IMR-90 (cell line): Measurements from ENCODE around the gene GRID1.

ENCODE experiments used
- BHLHE40 ChIP-seq: fragments of 150-350 bp; IDR thresholded peaks from 2 replicates; pipeline ENCODE4 v1.6.1; 2016; ENCODE audit warnings: mild to moderate bottlenecking, low read depth, low read length
- CEBPB ChIP-seq: IDR thresholded peaks from 2 replicates; pipeline ENCODE4 v1.6.1; 2012; ENCODE audit warnings: low read depth, low read length, improper control_type of control experiment
- CTCF ChIP-seq: conservative IDR thresholded peaks from 2 replicates; pipeline ENCODE4 v1.5.1; 2012; ENCODE audit warnings: mild to moderate bottlenecking, low read depth, low read length, improper control_type of control experiment
- ELK1 ChIP-seq: fragments of 150-350 bp; IDR thresholded peaks from 2 replicates; pipeline ENCODE4 v1.6.1; 2016; ENCODE audit warnings: low read depth, mild to moderate bottlenecking, low read length, moderate library complexity, borderline replicate concordance
- FOS ChIP-seq: fragments of 150-350 bp; IDR thresholded peaks from 2 replicates; pipeline ENCODE4 v1.6.1; 2016; ENCODE audit warnings: low read depth, low read length
- MAZ ChIP-seq: IDR thresholded peaks from 2 replicates; pipeline ENCODE4 v1.6.1; 2012; ENCODE audit warnings: low read depth, mild to moderate bottlenecking, low read length, improper control_type of control experiment, moderate library complexity, borderline replicate concordance
- MXI1 ChIP-seq: IDR thresholded peaks from 2 replicates; pipeline ENCODE4 v1.6.1; 2012; ENCODE audit warnings: low read depth, mild to moderate bottlenecking, low read length, moderate library complexity, borderline replicate concordance
- NFE2L2 ChIP-seq: fragments of 150-350 bp; IDR thresholded peaks from 2 replicates; pipeline ENCODE4 v1.6.1; 2016; ENCODE audit warnings: low read depth, mild to moderate bottlenecking, low read length
- POLR2A ChIP-seq: IDR thresholded peaks from 2 replicates; pipeline ENCODE4 v1.6.1; 2012; ENCODE audit warnings: mild to moderate bottlenecking, low read depth, low read length
- RAD21 ChIP-seq: IDR thresholded peaks from 2 replicates; pipeline ENCODE4 v1.6.1; 2012; ENCODE audit warnings: low read length, improper control_type of control experiment
- RFX5 ChIP-seq: IDR thresholded peaks from 2 replicates; pipeline ENCODE4 v1.8.0; 2012; ENCODE audit warnings: low read depth, mild to moderate bottlenecking, low read length, moderate library complexity
- SMC3 ChIP-seq: fragments of 150-350 bp; IDR thresholded peaks from 2 replicates; pipeline ENCODE4 v1.6.1; 2016; ENCODE audit warnings: low read depth, mild to moderate bottlenecking, antibody characterized with exemption, low read length, moderate library complexity
- USF2 ChIP-seq: fragments of 150-350 bp; IDR thresholded peaks from 2 replicates; pipeline ENCODE4 v1.6.1; 2017; ENCODE audit warnings: mild to moderate bottlenecking, antibody characterized with exemption, low read length, low read depth

GRCh38 chr10:86046845-86047460 is 319.6 kb downstream of the GRID1 start:
- no peak for TF ChIP-seq CTCF
- no peak for TF ChIP-seq RFX5
- TF ChIP-seq RAD21, result no peak
- no peak for TF ChIP-seq MAZ
- TF ChIP-seq FOS, result no peak
- no peak for TF ChIP-seq POLR2A
- no peak for TF ChIP-seq MXI1
- no peak for TF ChIP-seq CEBPB
- TF ChIP-seq ELK1, result no peak
- TF ChIP-seq BHLHE40, result no peak
- no peak for TF ChIP-seq NFE2L2
- no peak for TF ChIP-seq USF2
- TF ChIP-seq SMC3, result no peak
